Measurements from ENCODE around the gene POU2F2.

DNA sequence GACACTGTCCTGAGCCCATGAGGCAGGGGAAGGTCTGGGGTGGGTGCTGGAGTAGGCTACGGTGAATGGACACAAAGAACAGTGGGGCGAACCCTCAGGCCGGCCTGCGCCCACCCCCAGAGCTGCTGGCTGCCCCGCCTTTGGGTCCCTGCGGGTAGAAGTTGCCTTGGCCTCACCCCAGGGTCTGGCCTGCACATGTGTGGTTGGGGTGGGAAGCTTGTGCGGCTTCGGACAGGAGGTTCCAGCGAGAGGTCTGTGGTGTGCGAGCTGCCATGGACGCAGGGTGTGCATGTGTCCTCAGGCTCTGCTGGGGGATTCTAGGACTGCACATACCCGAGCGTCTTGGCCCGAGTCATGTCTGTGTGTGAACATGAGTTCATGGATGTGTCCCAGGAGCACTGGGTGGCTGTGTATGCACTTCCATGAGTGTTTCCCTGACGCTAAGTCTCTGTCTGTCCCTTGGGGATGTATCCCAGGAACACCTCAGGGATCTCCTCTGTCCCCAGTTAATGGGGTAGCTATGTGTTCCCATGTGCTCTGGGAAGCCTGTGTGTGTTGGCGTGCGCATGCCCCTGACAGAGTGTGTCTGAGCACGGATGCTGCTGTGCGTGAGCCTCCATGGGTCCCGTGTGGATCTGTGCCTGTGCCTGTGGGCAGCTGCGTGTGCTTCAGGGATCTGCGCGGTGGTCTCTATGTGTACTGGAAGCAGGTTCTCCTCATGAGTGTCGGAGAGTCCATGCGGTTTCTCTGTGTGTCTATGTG, 20.8 kb upstream of the POU2F2 start:
- TF ChIP-seq, protein P1, sequence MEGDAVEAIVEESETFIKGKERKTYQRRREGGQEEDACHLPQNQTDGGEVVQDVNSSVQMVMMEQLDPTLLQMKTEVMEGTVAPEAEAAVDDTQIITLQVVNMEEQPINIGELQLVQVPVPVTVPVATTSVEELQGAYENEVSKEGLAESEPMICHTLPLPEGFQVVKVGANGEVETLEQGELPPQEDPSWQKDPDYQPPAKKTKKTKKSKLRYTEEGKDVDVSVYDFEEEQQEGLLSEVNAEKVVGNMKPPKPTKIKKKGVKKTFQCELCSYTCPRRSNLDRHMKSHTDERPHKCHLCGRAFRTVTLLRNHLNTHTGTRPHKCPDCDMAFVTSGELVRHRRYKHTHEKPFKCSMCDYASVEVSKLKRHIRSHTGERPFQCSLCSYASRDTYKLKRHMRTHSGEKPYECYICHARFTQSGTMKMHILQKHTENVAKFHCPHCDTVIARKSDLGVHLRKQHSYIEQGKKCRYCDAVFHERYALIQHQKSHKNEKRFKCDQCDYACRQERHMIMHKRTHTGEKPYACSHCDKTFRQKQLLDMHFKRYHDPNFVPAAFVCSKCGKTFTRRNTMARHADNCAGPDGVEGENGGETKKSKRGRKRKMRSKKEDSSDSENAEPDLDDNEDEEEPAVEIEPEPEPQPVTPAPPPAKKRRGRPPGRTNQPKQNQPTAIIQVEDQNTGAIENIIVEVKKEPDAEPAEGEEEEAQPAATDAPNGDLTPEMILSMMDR (conservative IDR thresholded peaks at IDR 0.05; ENCODE audit: low read depth in 2 of 2): no peak
- TF ChIP-seq ZNF331 (CRISPR knock-in tag; IDR thresholded peaks at IDR 0.05; ENCODE audit: low read depth): no peak
- no peak for TF ChIP-seq EZH2 (IDR thresholded peaks at IDR 0.05; ENCODE audit: low read depth, unreplicated experiment)
- TF ChIP-seq EZH2phosphoT487 (IDR thresholded peaks at IDR 0.05; ENCODE audit: unreplicated experiment): no peak
- TF ChIP-seq POLR2AphosphoS5 (IDR thresholded peaks at IDR 0.05; ENCODE audit: low read depth): no peak
- no peak for TF ChIP-seq ZNF114 (CRISPR knock-in tag; IDR thresholded peaks at IDR 0.05)
- TF ChIP-seq, protein P2, sequence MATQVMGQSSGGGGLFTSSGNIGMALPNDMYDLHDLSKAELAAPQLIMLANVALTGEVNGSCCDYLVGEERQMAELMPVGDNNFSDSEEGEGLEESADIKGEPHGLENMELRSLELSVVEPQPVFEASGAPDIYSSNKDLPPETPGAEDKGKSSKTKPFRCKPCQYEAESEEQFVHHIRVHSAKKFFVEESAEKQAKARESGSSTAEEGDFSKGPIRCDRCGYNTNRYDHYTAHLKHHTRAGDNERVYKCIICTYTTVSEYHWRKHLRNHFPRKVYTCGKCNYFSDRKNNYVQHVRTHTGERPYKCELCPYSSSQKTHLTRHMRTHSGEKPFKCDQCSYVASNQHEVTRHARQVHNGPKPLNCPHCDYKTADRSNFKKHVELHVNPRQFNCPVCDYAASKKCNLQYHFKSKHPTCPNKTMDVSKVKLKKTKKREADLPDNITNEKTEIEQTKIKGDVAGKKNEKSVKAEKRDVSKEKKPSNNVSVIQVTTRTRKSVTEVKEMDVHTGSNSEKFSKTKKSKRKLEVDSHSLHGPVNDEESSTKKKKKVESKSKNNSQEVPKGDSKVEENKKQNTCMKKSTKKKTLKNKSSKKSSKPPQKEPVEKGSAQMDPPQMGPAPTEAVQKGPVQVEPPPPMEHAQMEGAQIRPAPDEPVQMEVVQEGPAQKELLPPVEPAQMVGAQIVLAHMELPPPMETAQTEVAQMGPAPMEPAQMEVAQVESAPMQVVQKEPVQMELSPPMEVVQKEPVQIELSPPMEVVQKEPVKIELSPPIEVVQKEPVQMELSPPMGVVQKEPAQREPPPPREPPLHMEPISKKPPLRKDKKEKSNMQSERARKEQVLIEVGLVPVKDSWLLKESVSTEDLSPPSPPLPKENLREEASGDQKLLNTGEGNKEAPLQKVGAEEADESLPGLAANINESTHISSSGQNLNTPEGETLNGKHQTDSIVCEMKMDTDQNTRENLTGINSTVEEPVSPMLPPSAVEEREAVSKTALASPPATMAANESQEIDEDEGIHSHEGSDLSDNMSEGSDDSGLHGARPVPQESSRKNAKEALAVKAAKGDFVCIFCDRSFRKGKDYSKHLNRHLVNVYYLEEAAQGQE (IDR thresholded peaks at IDR 0.05; ENCODE audit: unreplicated experiment): no peak

Measured in GM23338 (cell line).